DOHH2 (cell line): ENCODE results near the gene HNRNPA1.

ENCODE experiments used
- H3F3A ChIP-seq: fragments of 200-600 bp; sonication (generic), shearing (Covaris generic); 2 replicates; pipeline ENCODE4 v1.6.0; 2016; ENCODE audit warnings: antibody characterized with exemption, mild to moderate bottlenecking; ENCODE audit not compliant: control insufficient read depth, insufficient read depth
- H3K27ac ChIP-seq: fragments of 200-600 bp; sonication (generic); 2 replicates; pipeline ENCODE4 v1.5.1; 2014; ENCODE audit warnings: low read depth, mild to moderate bottlenecking, low read length, moderate library complexity
- H3K27me3 ChIP-seq: fragments of 200-600 bp; sonication (generic); 2 replicates; pipeline ENCODE4 v1.6.1; 2014; ENCODE audit warnings: mild to moderate bottlenecking, low read length, mixed read lengths; ENCODE audit not compliant: control insufficient read depth
- H3K36me3 ChIP-seq: fragments of 200-600 bp; sonication (generic); 2 replicates; pipeline ENCODE4 v1.6.1; 2014; ENCODE audit warnings: mild to moderate bottlenecking, low read length, moderate library complexity, mixed read lengths; ENCODE audit not compliant: control insufficient read depth
- H3K4me1 ChIP-seq: fragments of 200-600 bp; sonication (generic); 2 replicates; pipeline ENCODE4 v1.6.1; 2014; ENCODE audit warnings: mild to moderate bottlenecking, low read length, mixed read lengths; ENCODE audit not compliant: control insufficient read depth
- H3K4me2 ChIP-seq: fragments of 200-600 bp; sonication (generic); 2 replicates; pipeline ENCODE4 v1.6.0; 2014; ENCODE audit warnings: mild to moderate bottlenecking, low read length, moderate library complexity
- H3K4me3 ChIP-seq: fragments of 200-600 bp; sonication (generic); 2 replicates; pipeline ENCODE4 v1.5.1; 2014; ENCODE audit warnings: mild to moderate bottlenecking, low read length, mixed read lengths
- H3K79me2 ChIP-seq: fragments of 200-600 bp; sonication (generic); 2 replicates; pipeline ENCODE4 v1.6.1; 2014; ENCODE audit warnings: mild to moderate bottlenecking, low read length, mixed read lengths; ENCODE audit not compliant: control insufficient read depth
- H3K9me2 ChIP-seq: fragments of 200-600 bp; sonication (generic); replicated peaks from 2 replicates; pipeline ENCODE4 v1.6.1; 2014; ENCODE audit warnings: mild to moderate bottlenecking, low read length, mixed read lengths; ENCODE audit not compliant: control insufficient read depth
- H3K9me3 ChIP-seq: fragments of 200-600 bp; sonication (generic); 2 replicates; pipeline ENCODE4 v1.6.1; 2014; ENCODE audit warnings: antibody characterized with exemption, low read length, mixed read lengths; ENCODE audit not compliant: control insufficient read depth, insufficient read depth
- H4K20me1 ChIP-seq: fragments of 200-600 bp; sonication (generic); 2 replicates; pipeline ENCODE4 v1.6.0; 2014; ENCODE audit warnings: low read depth, mild to moderate bottlenecking, antibody characterized with exemption, low read length, moderate library complexity; ENCODE audit not compliant: control insufficient read depth, insufficient read depth
- CTCF ChIP-seq: fragments of 200-600 bp; sonication (generic); IDR thresholded peaks from one replicate; pipeline ENCODE4 v1.5.1; 2014; ENCODE audit warnings: antibody characterized with exemption, mild to moderate bottlenecking, low read depth, low read length; ENCODE audit not compliant: poor library complexity, severe bottlenecking
- EZH2phosphoT487 ChIP-seq: fragments of 200-600 bp; sonication (generic); IDR thresholded peaks from 2 replicates; pipeline ENCODE4 v1.6.1; 2017; ENCODE audit warnings: borderline replicate concordance, mild to moderate bottlenecking, antibody characterized with exemption, low read length, moderate library complexity, mixed read lengths

The HNRNPA1 gene

GRCh38 chr12:54328595-54329337, 48.2 kb downstream of the HNRNPA1 start:
- Histone ChIP-seq H3K9me3 (no peaks in the 10 kb centered on the region), H3K9me2 (no peaks in the 10 kb centered on the region), H3K79me2 (peaks cover 30% of the 10 kb centered on the region), H3K4me2 (no peak overlapping the region), H3K4me3 (no peak overlapping the region), H3K36me3 (peaks cover 9% of the 10 kb centered on the region), H4K20me1 (no peaks in the 10 kb centered on the region), H3K4me1 (peaks cover 11% of the 10 kb centered on the region), H3K27ac (no peak overlapping the region), H3F3A (no peaks in the 10 kb centered on the region), H3K27me3 (no peaks in the 10 kb centered on the region)
- TF ChIP-seq CTCF (no peak), EZH2phosphoT487 (no peak)

GRCh38 chr12:54329759-54330158, 49.2 kb downstream of the HNRNPA1 start:
- H3K36me3 ChIP-seq: peaks cover 9% of the 10 kb centered on the region
- H3K79me2 ChIP-seq: peaks cover 30% of the 10 kb centered on the region
- no peak overlapping the region for H3K27ac ChIP-seq
- no peaks in the 10 kb centered on the region for H3K27me3 ChIP-seq
- no peaks in the 10 kb centered on the region for H4K20me1 ChIP-seq
- H3F3A ChIP-seq: no peaks in the 10 kb centered on the region
- peaks cover 5% of the 10 kb centered on the region for H3K4me1 ChIP-seq
- no peak for TF ChIP-seq EZH2phosphoT487
- TF ChIP-seq CTCF: no peak
- no peaks in the 10 kb centered on the region for H3K9me3 ChIP-seq
- H3K4me2 ChIP-seq: no peak overlapping the region
- no peak overlapping the region for H3K4me3 ChIP-seq
- H3K9me2 ChIP-seq: no peaks in the 10 kb centered on the region

GRCh38 chr12:54330442-54330841, 49.9 kb downstream of the HNRNPA1 start:
- Histone ChIP-seq H3F3A (no peaks in the 10 kb centered on the region), H3K27ac (no peak overlapping the region), H3K9me2 (no peaks in the 10 kb centered on the region), H3K9me3 (no peaks in the 10 kb centered on the region), H3K4me2 (no peak overlapping the region), H3K4me1 (peaks cover 12% of the 10 kb centered on the region), H3K79me2 (peaks cover 25% of the 10 kb centered on the region), H3K4me3 (no peak overlapping the region), H4K20me1 (no peaks in the 10 kb centered on the region), H3K27me3 (no peaks in the 10 kb centered on the region), H3K36me3 (peaks cover 9% of the 10 kb centered on the region)
- TF ChIP-seq EZH2phosphoT487 (no peak), CTCF (no peak)
